ENCODE measurements around the gene CNTNAP2.

DNA sequence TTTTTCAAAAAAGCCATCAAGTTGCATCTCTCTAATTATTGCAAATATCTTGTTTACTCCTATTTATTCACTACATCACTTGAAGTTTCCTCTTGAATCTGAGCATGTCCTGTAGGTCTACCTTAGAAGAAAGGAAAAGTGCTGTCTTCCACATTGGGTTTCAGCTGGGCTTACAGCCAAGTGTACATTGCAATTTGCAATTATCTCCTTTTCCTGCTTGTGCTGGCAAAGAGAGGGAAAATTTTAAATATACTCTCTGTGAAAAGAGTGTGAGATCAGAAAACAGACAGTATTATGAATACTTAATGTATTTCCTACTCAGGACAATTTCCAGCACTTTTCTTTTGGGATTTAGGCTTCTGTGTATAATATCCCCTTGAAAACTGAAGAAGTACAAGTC, 839.7 kb downstream of the CNTNAP2 start:
- TF ChIP-seq, protein P1, sequence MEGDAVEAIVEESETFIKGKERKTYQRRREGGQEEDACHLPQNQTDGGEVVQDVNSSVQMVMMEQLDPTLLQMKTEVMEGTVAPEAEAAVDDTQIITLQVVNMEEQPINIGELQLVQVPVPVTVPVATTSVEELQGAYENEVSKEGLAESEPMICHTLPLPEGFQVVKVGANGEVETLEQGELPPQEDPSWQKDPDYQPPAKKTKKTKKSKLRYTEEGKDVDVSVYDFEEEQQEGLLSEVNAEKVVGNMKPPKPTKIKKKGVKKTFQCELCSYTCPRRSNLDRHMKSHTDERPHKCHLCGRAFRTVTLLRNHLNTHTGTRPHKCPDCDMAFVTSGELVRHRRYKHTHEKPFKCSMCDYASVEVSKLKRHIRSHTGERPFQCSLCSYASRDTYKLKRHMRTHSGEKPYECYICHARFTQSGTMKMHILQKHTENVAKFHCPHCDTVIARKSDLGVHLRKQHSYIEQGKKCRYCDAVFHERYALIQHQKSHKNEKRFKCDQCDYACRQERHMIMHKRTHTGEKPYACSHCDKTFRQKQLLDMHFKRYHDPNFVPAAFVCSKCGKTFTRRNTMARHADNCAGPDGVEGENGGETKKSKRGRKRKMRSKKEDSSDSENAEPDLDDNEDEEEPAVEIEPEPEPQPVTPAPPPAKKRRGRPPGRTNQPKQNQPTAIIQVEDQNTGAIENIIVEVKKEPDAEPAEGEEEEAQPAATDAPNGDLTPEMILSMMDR (IDR thresholded peaks at IDR 0.05), result no peak
- no peak for TF ChIP-seq EP300 (IDR thresholded peaks at IDR 0.05)
- no peak for TF ChIP-seq POLR2A (IDR thresholded peaks at IDR 0.05)
